NCI-H82 (cell line): ENCODE data around the gene CEP97.
A peak's percentile ranks its signal among the peaks of the same experiment; 100 is the strongest.
"Not testable (repeated sequence)": the region's sequence is repeated elsewhere in the genome, so short reads cannot be mapped to it uniquely, and the experiment has no call there.

Experiments used
- DNase-seq: peaks from one replicate; lab custom pipeline; 2025; lab: John Stamatoyannopoulos, UW

CEP97 gene

GRCh38 chr3:101703169-101703568, 21.2 kb upstream of the CEP97 start:
- no peak for DNase-seq

GRCh38 chr3:101704639-101705038, 19.8 kb upstream of the CEP97 start:
- DNase-seq: not testable (repeated sequence)

GRCh38 chr3:101709126-101709525, 15.3 kb upstream of the CEP97 start:
- no peak for DNase-seq

GRCh38 chr3:101718455-101718854, 6.0 kb upstream of the CEP97 start:
- no peak for DNase-seq

GRCh38 chr3:101719604-101720185, 4.7 kb upstream of the CEP97 start:
- no peak for DNase-seq

GRCh38 chr3:101720851-101721840, 3.3 kb upstream of the CEP97 start:
- peak; percentile 74 for DNase-seq

- DNase-seq: no peak
These were observed 1.8 kb upstream of the CEP97 start for GRCh38 chr3:101722394-101723173.

GRCh38 chr3:101725194-101725889, 928 bp downstream of the CEP97 start:
- peak; percentile 90 for DNase-seq

GRCh38 chr3:101725890-101726275, 1.5 kb downstream of the CEP97 start:
- no peak for DNase-seq

GRCh38 chr3:101729586-101729985, 5.2 kb downstream of the CEP97 start:
- no peak for DNase-seq

- DNase-seq: no peak
These were observed 6.4 kb downstream of the CEP97 start for GRCh38 chr3:101730839-101731238.

GRCh38 chr3:101732240-101732641, 7.8 kb downstream of the CEP97 start:
- DNase-seq: no peak

- no peak for DNase-seq
These were observed 11.4 kb downstream of the CEP97 start for GRCh38 chr3:101735833-101736232.

GRCh38 chr3:101741914-101742313, 17.5 kb downstream of the CEP97 start:
- not testable (repeated sequence) for DNase-seq

GRCh38 chr3:101744811-101745210, 20.4 kb downstream of the CEP97 start:
- DNase-seq: no peak

- DNase-seq: not testable (repeated sequence)
These were observed 21.5 kb downstream of the CEP97 start for GRCh38 chr3:101745934-101746333.

- not testable (repeated sequence) for DNase-seq
These were observed 29.1 kb downstream of the CEP97 start for GRCh38 chr3:101753386-101754113.

GRCh38 chr3:101758224-101758623, 33.8 kb downstream of the CEP97 start:
- DNase-seq: no peak

- no peak for DNase-seq
These were observed 37.7 kb downstream of the CEP97 start for GRCh38 chr3:101762041-101762646.

- DNase-seq: not testable (repeated sequence)
These were observed 53.4 kb downstream of the CEP97 start for GRCh38 chr3:101777745-101778281.
